Measurements from ENCODE around the gene MAP2K5.

Gene MAP2K5

DNA sequence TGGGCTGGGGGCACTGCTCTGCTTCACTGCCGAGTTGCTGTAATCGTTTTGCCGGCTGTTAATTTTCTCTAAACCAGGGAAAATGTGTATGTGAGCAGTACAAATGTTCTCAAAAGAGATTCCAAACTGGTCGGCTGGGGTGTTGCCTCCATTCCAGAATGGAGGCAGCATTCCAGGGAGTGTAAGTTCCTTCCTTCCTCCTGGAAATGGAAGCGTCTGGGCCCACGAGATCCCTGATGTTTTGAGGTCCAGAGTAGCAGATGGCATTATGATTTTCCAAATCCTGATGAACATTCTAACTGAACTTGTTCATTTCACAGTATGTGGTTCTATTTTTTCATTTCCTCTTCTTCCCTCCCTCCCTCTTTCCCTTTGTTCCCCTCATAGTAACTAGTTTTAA lies 218.4 kb downstream of the MAP2K5 start:
- DNase-seq, result no peak

DNA sequence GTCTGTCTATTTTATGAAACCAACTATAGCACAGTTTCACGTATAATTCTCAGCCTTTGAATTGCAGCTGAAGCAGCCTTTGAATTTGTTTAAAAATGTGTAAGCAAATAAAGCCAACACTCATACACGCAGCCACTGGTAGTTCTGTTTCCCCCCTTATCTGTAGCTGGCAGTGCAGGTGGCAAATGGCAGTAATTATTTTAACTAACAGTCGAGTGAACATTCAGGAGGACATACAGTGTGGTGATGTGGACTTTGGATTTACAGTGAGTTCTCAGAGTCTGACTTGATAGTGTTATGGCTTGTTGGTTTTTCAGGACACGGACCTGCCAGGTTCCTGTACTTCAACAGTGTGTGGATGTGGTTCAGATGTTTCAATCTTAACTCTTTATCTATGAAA lies 218.8 kb downstream of the MAP2K5 start:
- DNase-seq, result no peak

DNA sequence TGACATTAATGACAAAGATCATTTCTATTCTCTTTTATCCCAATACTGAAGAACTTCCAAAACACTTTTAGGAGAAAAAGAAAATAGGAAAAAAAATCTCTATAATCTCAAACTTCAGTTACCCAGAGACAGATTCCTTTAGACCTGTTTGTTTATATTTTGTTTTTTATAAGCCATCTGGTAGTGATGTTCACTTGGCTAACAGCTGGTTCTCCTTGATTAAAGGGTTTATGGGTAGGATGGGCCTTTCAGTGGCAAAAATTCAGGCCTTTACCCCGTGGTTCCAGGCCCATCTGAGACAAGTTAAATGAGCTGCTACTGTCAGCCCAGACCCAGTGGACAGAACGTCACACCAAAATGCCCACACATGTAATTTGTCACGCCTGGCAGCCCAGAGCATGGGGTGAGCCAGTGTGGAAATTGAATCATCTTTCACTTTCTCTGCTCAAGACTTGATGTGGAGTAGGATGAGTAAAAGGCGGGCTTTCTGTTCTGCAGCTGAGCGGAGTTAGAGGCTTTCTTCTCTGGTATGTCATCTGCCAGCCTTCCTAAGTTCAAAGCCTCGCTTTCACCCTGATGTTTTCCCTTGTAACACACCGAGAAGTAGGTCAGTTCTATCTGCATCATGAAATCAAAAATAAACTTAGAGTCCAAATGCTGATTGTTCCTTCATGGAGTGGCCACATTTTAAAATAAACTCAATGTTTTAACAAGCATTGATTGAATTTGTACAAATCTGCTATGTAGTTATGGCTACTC lies 220.3 kb downstream of the MAP2K5 start:
- no peak for DNase-seq

DNA sequence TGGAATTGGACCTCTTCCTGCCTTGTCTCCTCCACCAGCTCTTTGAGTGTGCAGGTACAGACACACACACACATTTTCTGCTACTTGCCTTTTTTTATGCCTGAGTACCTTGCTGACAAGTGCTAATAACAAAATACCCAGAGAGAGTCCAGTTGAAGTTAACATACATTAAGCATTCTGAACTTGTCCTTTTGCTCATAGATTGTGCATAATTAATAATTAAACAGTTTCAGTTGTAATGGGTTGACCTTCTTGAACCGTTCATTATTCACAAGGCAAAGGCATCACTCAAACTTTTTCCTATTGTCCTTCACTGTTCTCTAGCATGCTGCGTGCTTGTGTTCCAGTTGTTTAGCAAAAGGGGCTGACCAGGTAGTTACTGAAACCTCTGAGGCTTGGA lies 223.2 kb downstream of the MAP2K5 start:
- DNase-seq, result no peak

DNA sequence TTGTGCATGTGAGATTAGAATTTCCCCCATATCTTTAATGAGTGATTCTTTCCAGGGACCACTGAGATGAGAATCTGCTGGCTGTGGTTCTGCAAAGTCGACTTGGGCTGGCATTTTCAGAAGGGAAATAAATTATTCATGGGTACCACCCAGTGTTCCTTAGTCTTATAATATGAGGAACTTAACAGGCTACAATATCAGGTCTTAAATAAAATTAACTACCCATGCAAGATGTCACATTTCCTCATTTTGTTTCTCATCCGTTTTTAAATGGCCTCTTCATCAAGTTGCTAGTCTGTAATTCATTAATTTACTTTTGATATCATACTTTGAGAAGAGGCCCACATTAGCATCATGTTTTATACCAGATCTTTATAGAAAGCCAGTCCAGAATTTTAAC lies 224.5 kb downstream of the MAP2K5 start:
- DNase-seq, result no peak

DNA sequence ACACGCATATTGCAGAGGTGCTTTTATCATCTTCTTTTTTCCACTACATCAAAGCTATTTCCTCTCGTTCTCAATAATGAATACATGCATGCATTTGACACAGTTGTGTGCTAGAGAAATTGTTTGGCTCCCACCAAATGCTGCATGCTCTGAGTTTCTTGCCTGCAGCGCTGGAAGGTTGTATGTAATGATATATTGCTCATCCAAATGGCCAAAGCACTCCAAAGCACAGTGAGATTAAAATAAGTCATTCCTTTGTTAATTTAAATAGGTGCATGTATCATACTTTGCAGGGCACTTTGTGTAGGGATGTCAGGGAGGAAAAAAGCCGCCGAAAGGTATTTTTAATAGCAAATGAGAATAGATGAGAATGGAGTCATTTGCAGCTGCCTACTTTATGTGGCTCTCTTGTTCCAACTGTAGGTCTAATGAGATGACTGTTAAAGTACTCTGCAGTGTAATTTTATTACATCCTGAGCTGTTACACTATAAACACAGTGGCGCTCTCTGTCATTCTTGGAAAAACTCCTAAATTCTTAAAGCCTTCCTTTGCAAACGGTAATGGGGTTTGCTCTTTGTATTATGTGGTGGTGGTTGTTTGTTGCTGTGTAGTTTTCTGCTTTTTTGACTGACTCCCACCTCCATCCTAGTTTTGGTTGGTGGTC lies 225.9 kb downstream of the MAP2K5 start:
- DNase-seq, result no peak

DNA sequence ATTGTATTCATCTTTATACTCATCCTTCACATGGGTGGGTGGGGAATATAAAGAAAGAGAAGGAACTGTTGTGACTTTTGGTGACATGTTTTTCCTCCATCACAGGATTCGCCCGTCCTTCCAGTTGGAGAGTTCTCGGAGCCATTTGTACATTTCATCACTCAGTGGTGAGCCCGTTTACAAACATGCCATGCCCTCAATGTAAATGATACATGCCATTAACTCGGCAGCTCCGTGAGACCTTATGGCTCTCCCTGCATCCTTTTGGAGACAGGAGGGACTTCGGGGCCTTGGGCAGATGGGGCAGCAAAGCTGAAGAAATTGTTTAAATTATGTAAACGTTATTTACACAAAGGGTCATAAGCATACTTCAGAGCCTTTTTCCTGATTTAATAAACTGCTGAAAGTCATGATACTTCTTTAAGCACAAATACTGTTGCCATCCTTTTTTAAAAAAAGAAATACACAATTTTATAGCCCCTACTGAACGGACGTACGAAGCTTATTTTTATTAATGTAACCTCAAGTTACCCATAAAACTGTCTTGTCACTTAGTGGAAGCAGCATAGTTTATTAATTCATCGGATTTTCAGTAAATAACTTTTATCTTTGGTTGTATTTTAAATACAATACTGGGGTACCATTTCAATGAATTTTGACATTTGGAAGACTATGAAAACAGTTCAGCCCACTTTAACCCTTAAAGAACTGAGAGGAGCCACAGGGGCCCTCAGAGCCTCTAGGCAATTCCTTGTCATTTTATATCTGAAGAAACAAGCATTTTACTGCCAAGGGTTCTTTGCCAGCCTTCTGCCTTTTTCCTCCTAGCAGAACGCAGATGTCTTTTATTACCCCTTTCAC lies 227.2 kb downstream of the MAP2K5 start:
- no peak for DNase-seq

DNA sequence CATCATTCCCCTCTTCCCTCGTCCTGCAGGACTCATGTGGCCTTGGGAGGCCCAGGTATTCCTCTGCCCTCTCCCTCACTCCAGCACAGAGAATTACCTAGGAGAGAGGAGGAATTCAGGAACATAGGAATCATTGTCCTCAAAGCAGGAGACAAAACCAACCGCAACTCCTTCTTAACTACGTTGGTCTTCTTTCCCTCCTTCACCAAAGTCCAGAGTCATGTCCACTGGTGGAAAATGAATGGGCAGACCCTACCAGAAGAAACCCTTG lies 227.8 kb downstream of the MAP2K5 start:
- no peak for DNase-seq

DNA sequence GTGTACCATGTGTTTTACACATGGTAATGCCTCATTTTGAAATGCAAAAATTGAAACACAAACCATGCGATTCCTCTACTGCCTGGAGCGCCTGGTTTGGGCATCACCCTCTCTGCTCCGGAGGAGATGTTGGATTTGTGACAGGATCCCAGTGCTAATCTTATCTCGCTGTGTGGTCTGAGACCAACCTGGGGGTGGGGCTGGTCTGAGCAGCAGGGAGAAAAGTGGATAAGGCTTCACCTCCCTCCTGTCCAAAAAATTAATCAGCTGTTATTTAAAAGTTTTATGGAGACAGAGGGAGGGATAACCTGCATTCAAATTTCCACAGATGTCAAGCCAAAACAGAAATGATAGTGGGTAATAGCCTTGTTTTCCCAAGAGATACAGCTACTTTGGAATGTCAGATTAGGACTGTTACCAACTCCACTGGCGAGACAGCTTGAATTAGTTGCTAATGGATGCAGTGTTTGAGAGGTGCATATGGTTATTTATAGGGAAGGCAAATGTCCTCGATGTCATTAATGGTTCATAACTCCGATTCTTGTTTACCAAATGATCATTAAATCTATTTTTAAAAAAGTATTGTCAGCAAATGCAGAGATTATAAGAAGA lies 228.8 kb downstream of the MAP2K5 start:
- no peak for DNase-seq

DNA sequence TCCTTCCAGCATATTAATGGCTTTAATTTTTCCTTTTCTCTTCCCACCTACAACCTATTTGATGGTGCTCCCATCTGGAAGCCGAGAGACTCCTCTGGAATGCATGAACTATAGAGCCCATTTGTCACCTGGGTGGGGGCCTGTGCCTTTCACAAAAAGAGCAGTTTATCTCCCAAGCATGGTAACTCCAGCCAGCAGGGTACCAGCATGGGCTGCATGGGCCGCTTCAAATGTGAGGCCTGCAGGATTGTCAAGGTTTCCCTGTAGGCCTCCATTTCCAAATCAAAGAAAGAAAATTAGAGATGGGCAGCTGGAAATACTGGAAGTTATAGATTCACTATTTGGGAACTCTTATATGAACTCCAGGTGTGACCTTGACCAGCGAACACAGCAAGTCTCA lies 232.1 kb downstream of the MAP2K5 start:
- DNase-seq, result no peak

DNA sequence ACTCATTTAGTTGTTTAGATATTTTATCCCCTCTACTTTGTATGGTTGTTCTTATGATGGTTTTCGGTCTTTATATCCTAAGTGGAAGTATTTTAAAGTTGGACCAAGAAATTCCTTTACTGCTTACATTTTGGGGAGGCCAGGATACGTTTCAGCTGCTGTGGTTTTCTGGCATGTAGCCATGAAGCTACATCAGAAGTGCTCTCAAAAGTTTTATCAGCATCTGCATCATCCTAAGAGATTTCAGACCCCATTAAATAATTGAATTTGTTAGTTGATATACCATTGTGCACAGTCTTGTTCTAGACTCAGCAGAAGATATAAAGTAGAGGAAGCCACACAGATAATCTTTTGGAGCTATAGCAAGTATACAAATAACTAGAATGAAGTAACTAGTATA lies 232.7 kb downstream of the MAP2K5 start:
- no peak for DNase-seq

DNA sequence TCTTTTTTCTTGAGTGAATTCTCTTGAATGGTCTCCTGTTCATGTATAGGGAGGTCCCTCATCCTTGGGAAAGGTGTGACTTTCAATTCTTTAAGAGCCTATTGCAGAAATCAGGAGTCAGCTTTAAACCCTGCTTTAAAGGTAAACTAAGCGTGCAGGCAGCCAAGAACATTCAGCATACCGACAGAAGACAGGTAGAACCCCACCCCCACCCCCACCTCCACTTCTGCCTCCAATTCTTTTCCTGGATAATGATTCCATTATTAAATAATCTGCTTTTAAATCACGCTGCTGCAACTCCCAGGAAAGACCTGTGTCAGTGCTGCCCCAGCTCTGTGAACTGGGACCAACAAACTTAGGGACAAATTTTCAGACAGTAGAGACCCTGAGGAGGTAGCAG lies 233.5 kb downstream of the MAP2K5 start:
- DNase-seq, result no peak

DNA sequence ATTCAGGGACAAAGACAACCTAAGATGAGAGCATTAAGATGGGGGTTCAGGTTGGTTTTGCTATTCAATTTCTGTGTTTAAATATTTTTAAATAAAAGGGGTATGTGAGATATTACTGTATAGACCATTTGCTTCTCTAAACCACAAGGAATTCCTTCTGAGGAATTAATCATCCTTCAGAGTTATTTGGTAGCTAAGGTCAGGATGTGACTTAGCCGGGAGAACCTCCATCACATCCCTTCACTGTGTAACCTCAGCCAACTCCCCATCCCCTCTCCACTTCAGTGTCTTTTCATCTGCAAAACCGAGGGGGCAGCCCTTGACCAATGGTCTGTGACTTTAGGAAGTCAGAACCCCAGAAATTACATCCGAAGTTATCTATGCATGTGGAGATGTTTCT lies 234.1 kb downstream of the MAP2K5 start:
- DNase-seq, result no peak

DNA sequence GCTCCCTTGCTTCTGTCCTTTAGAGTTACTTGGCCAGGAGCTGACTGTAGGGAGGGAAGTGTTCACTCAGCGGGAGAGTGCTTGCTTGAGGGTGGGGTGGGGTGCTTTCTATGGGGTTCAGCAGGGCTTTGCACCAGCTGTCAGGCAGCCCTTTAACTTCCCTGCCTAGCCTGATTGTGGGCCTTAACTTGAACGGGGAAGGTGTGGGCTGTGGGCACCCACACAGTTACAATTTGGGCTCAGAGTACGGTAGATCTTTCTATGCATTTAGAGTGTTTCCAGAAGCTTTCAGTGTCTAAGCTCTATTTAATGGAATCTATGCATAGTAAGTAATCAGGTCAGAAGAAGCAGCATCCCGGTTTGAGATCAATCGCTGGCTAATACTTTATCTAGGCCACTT lies 234.6 kb downstream of the MAP2K5 start:
- DNase-seq, result no peak

DNA sequence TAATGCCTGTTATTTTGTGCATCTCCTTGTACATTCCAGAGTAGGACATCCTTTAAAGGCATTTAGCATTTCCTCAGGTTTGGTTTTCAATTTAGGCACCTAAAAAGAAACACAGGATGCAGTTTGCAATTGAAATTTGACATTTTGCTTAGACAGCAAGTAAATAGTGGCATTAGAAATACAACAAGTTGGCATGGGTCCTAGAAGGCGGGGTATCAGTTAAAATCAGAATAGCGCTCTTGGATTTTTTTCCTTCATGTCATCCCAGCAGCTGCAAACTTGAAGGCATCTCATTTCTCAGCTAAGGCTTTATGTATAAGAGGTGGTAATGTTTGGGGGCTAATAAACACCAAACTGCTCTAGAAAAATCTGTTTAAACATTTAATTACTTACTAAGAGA lies 235.3 kb downstream of the MAP2K5 start:
- no peak for DNase-seq

DNA sequence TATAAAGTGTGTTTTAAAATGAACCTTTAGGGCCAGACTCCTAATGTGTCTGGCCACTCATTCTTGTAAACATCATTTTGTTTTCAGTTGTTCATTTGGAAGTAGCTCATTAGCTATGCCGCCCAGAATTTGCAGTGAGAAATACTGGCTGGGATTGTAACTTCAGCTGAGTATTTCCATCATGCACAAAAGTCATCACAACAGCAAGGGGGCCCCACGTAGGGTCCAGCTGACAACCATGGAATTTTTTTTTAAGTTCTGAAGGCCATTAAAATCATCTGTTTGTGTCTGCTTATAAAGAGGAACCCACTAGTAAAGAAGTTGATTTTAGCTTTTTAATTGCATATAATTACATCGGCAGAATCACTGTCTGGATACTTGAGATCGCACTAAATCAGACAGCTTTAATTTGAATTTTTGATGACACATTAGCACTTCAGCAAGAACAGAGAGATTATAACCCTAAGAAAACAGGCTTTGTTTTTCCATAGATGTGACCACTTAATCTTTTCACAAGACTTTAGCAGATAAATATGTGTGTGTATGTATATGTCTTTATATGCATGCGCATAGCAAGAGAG lies 236.6 kb downstream of the MAP2K5 start:
- DNase-seq, result no peak

DNA sequence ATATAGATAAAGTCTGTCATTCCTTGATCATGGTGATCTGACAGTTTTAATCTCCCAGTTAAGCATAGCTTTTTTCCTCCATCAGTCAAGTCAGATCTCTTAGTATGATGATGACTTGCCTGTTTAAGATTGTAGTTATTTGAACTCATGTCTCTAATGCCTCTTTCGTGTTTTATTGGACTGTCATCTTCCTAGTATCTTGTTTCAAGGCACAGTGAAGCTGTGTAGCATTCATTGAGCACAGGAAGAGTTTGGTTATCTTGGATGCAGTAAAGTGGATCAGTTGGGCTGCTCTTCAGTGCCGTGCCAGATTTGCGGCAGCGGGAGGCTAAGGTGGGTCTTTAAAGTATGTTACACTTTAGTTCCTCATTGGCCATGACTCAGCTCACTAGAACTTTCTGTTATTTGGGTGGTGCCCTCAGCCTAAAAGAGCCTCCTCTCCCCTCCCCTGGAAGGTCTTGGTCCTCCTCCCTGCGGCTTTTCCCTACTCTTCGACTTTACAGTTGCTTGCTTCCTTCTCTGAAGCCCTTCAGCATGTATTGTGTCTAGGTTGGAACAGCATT lies 237.1 kb downstream of the MAP2K5 start:
- no peak for DNase-seq

DNA sequence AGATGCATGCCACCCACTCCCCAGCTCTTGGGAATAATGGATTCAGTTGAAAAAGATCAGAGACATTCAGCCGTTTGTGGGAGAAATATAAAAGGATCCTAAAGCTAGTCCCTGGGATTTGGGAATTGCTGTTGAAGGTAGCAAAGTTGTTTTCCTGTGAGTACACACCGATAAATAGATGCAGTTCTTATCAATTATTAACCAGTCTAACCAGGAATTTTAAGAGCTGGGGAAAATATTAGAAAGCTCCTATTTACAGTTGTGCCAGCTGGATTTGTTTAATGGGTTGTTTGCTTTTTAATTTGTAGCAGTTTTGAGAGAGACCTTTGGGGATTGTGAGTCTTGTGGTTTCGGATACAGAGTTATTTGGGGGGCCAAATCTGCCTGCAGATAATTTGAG lies 238.6 kb downstream of the MAP2K5 start:
- DNase-seq, result no peak

DNA sequence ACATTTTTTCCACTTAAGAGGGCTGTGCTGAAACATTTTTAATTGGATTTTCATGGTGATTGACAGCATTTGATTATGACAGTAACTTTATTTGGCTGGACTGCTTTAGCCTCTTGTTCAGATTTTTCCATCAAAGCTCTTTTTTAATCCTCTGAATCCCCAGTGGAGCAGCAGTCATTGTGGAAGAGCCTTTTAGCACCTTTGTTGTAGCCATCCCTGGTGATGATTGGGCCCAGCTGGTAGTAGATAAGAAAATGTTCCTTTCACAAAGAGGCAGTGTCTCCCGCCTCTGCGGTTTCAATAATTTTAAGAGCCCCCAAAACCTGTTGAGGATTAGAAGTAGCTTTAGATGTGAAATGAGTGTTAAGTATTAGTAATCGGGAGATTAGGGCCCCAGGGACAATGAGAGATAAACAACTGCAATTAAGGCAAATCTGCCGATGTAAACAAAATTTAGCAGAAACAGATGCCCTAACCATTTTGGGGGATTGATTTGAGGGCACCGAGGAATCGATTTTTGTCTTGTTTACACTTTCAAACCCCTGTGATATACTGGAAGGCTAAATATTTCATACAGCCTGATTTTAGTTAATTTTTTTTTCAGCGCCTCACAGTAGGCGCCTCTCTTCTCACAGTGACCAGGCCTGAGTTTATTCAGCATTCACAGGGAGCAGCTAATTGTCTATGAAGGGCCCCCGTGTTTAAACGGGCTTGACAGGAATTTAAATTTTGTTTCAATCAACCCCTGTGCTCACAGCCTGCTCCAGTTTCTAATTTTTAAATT lies 239.6 kb downstream of the MAP2K5 start:
- no peak for DNase-seq

DNA sequence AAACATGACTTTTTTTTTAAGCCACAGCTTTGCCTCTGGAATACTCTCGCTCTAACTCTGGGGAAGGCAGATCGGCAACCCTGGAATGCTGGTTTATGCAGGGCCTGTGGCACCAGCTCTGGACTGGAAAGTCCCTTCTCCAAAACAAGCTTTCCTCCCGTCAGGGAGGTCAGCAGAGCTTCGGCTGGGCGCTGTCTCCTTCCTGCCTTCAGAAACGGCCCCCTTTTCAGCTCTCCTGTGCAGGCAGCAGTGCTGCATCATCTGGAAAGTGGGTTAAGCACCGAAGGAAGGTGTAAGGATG lies 240.1 kb downstream of the MAP2K5 start:
- no peak for DNase-seq

DNA sequence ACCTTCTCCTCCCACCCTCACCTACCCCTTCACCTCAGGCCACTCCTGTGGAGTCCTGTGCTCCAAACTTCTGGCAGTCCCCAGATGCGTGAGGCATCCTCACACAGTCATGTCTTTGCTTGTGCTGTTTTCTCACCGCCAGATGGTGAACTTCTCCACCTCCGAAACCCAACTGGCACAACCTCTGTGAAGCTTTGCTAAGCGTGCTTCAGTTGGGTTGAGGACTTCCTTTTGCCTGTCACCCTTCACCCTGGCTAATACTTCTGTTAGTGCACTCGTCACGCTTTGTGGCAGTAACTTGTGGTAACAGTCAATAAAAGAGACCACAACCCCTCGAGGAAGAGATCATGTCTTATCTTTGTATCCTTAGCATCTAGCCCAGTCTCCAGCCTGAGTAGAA lies 240.8 kb downstream of the MAP2K5 start:
- DNase-seq, result no peak
